MM.1S (cell line): ENCODE measurements around the gene CBL.
"Not testable (repeated sequence)": the region's sequence is repeated elsewhere in the genome, so short reads cannot be mapped to it uniquely, and the experiment has no call there.

Experiments used
- DNase-seq: peaks from one replicate; pipeline ENCODE4 v3.0.0-alpha.2; 2015
- H2AFZ ChIP-seq: fragments of 300-600 bp; sonication (generic); 2 replicates; pipeline ENCODE4 v1.6.0; 2016; ENCODE audit warnings: antibody characterized with exemption, low read length
- H3F3A ChIP-seq: fragments of 300-600 bp; sonication (generic); 2 replicates; pipeline ENCODE4 v1.6.1; 2016; ENCODE audit warnings: mild to moderate bottlenecking, antibody characterized with exemption, low read length, moderate library complexity, mixed read lengths; ENCODE audit not compliant: insufficient read depth
- H3K27ac ChIP-seq: fragments of 300-600 bp; sonication (generic); 2 replicates; pipeline ENCODE4 v1.5.1; 2016; ENCODE audit warnings: mild to moderate bottlenecking, low read length
- H3K27me3 ChIP-seq: fragments of 300-600 bp; sonication (generic); replicated peaks from 2 replicates; pipeline ENCODE4 v1.6.0; 2016; ENCODE audit warnings: low read length; ENCODE audit not compliant: insufficient read depth
- H3K36me3 ChIP-seq: fragments of 300-600 bp; sonication (generic); replicated peaks from 2 replicates; pipeline ENCODE4 v1.6.1; 2016; ENCODE audit warnings: mild to moderate bottlenecking, low read length, mixed read lengths; ENCODE audit not compliant: insufficient read depth
- H3K4me1 ChIP-seq: fragments of 300-600 bp; sonication (generic); 2 replicates; pipeline ENCODE4 v1.6.1; 2016; ENCODE audit warnings: low read length, mixed read lengths
- H3K4me2 ChIP-seq: fragments of 300-600 bp; sonication (generic); 2 replicates; pipeline ENCODE4 v1.6.0; 2016; ENCODE audit warnings: low read depth, low read length
- H3K4me3 ChIP-seq: fragments of 300-600 bp; sonication (generic); 2 replicates; pipeline ENCODE4 v1.5.1; 2016; ENCODE audit warnings: low read length, mixed read lengths
- H3K79me2 ChIP-seq: fragments of 300-600 bp; sonication (generic); 2 replicates; pipeline ENCODE4 v1.6.1; 2016; ENCODE audit warnings: mixed run types, low read length, mixed read lengths
- H3K9ac ChIP-seq: fragments of 300-600 bp; sonication (generic); 2 replicates; pipeline ENCODE4 v1.6.1; 2016; ENCODE audit warnings: low read length, mixed read lengths
- H3K9me2 ChIP-seq: fragments of 300-600 bp; sonication (generic); replicated peaks from 2 replicates; pipeline ENCODE4 v1.6.1; 2016; ENCODE audit warnings: mild to moderate bottlenecking, low read length, mixed read lengths; ENCODE audit not compliant: insufficient read depth
- H3K9me3 ChIP-seq: fragments of 300-600 bp; sonication (generic); replicated peaks from 2 replicates; pipeline ENCODE4 v1.6.1; 2016; ENCODE audit warnings: mild to moderate bottlenecking, low read length, mixed read lengths; ENCODE audit not compliant: insufficient read depth
- H4K20me1 ChIP-seq: fragments of 300-600 bp; sonication (generic); 2 replicates; pipeline ENCODE4 v1.6.1; 2016; ENCODE audit warnings: mild to moderate bottlenecking, low read length, moderate library complexity, mixed read lengths; ENCODE audit not compliant: insufficient read depth
- EZH2 ChIP-seq: fragments of 300-600 bp; sonication (generic); optimal IDR thresholded peaks from 2 replicates; pipeline ENCODE3; 2017; ENCODE audit warnings: low read depth, mild to moderate bottlenecking, antibody characterized with exemption, low read length, mixed read lengths
- EZH2phosphoT487 ChIP-seq: fragments of 300-600 bp; sonication (generic); IDR thresholded peaks from 2 replicates; pipeline ENCODE4 v1.6.1; 2018; ENCODE audit warnings: antibody characterized with exemption, low read length
- TF ChIP-seq, protein P1 (sequence below): fragments of 300-600 bp; sonication (generic); IDR thresholded peaks from 2 replicates; pipeline ENCODE4 v1.5.1; 2016; ENCODE audit warnings: antibody characterized with exemption, low read length, mixed read lengths

The CBL gene

DNA sequence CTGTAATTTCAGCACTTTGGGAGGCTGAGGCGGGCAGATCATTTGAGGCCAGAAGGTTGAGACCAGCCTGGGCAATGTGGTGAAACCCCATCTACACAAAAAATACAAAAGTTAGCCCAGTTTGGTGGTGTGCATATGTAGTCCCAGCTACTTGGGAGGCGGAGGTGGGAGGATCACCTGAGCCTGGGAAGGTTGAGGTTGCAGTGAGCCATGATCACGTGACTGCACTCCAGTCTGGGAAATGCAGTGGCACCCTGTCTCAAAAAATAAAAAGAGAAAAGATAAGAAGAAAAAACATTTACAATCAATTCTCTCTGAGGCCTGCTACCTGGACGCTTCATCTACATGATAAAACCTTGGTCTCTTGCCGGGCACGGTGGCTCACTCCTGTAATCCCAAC, 7.2 kb upstream of the CBL start:
- DNase-seq, result no peak
- no peaks in the 10 kb centered on the region for H3K9me2 ChIP-seq
- H3K4me3 ChIP-seq, result no peak overlapping the region
- no peak overlapping the region for H2AFZ ChIP-seq
- peaks cover 4% of the 10 kb centered on the region for H3K4me1 ChIP-seq
- no peak overlapping the region for H3K27ac ChIP-seq
- H3K9me3 ChIP-seq, result no peaks in the 10 kb centered on the region
- no peak overlapping the region for H3K4me2 ChIP-seq
- H3K27me3 ChIP-seq, result no peaks in the 10 kb centered on the region
- TF ChIP-seq, protein P1, sequence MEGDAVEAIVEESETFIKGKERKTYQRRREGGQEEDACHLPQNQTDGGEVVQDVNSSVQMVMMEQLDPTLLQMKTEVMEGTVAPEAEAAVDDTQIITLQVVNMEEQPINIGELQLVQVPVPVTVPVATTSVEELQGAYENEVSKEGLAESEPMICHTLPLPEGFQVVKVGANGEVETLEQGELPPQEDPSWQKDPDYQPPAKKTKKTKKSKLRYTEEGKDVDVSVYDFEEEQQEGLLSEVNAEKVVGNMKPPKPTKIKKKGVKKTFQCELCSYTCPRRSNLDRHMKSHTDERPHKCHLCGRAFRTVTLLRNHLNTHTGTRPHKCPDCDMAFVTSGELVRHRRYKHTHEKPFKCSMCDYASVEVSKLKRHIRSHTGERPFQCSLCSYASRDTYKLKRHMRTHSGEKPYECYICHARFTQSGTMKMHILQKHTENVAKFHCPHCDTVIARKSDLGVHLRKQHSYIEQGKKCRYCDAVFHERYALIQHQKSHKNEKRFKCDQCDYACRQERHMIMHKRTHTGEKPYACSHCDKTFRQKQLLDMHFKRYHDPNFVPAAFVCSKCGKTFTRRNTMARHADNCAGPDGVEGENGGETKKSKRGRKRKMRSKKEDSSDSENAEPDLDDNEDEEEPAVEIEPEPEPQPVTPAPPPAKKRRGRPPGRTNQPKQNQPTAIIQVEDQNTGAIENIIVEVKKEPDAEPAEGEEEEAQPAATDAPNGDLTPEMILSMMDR, result no peak
- TF ChIP-seq EZH2phosphoT487 (no peak), EZH2 (no peak)
- H3K36me3 ChIP-seq, result no peaks in the 10 kb centered on the region
- no peaks in the 10 kb centered on the region for H3F3A ChIP-seq
- H4K20me1 ChIP-seq, result no peaks in the 10 kb centered on the region
- H3K79me2 ChIP-seq, result no peaks in the 10 kb centered on the region
- H3K9ac ChIP-seq, result no peak overlapping the region

GRCh38 chr11:119201236-119201635, 4.9 kb upstream of the CBL start:
- not testable (repeated sequence) for H3K79me2 ChIP-seq, H4K20me1 ChIP-seq, H2AFZ ChIP-seq, H3K9me2 ChIP-seq, H3K9me3 ChIP-seq, DNase-seq, H3K27ac ChIP-seq, H3K4me3 ChIP-seq, H3K9ac ChIP-seq, H3K27me3 ChIP-seq, H3K4me2 ChIP-seq, H3F3A ChIP-seq, H3K36me3 ChIP-seq
- H3K4me1 ChIP-seq, result peaks cover 12% of the 10 kb centered on the region

DNA sequence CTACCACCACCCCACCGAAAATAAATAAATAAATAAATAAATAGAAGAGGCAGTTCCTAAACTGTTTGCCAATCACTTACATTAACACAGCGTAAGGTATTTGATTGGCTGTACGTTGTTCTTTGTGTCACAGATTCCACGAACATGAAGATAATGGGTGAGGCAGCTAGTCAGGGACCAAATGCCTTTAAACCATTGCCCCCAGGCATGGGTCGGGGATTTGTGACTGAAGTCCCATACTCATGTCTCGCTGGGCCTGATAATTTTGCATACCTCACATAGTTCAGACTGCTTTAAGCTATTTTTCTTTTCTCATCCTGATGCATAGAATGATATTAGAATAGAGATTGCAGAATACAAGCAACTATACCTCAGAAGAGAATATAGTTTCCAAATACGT, 3.6 kb upstream of the CBL start:
- Histone ChIP-seq H3K9ac (no peak overlapping the region), H3K9me3 (no peaks in the 10 kb centered on the region), H3K4me3 (no peak overlapping the region), H3F3A (peaks cover 6% of the 10 kb centered on the region; the same call in 1 of the 2 replicates), H3K79me2 (peaks cover 13% of the 10 kb centered on the region), H3K4me1 (peaks cover 8% of the 10 kb centered on the region; the same call in 1 of the 2 replicates), H2AFZ (no peak overlapping the region), H3K36me3 (no peaks in the 10 kb centered on the region), H4K20me1 (no peaks in the 10 kb centered on the region), H3K9me2 (no peaks in the 10 kb centered on the region), H3K27me3 (no peaks in the 10 kb centered on the region), H3K27ac (no peak overlapping the region), H3K4me2 (no peak overlapping the region)
- no peak for TF ChIP-seq EZH2phosphoT487
- TF ChIP-seq, protein P1, result no peak
- TF ChIP-seq EZH2, result no peak
- DNase-seq, result no peak

- H3K36me3 ChIP-seq, result no peaks in the 10 kb centered on the region
- peaks cover 8% of the 10 kb centered on the region; the same call in 1 of the 2 replicates for H3K4me1 ChIP-seq
Measured at GRCh38 chr11:119204066-119204465, 2.1 kb upstream of the CBL start.

More at GRCh38 chr11:119204066-119204465, 2.1 kb upstream of the CBL start:
- no peaks in the 10 kb centered on the region for H3K27me3 ChIP-seq
- H4K20me1 ChIP-seq, result no peaks in the 10 kb centered on the region
- no peak overlapping the region for H2AFZ ChIP-seq
- H3K27ac ChIP-seq, result no peak overlapping the region
- H3K9me2 ChIP-seq, result no peaks in the 10 kb centered on the region
- H3F3A ChIP-seq, result peaks cover 6% of the 10 kb centered on the region; the same call in 1 of the 2 replicates
- DNase-seq, result no peak
- TF ChIP-seq EZH2 (no peak), EZH2phosphoT487 (no peak)
- TF ChIP-seq, protein P1, result no peak
- no peak overlapping the region for H3K9ac ChIP-seq
- H3K4me2 ChIP-seq, result no peak overlapping the region
- H3K4me3 ChIP-seq, result no peak overlapping the region
- peaks cover 28% of the 10 kb centered on the region for H3K79me2 ChIP-seq
- H3K9me3 ChIP-seq, result no peaks in the 10 kb centered on the region
